H1 (cell line): ENCODE results near the gene FARS2. TPM values are rescaled to one million over a fixed set of nuclear protein-coding genes. Genes with fewer than 3 reads are reported as not detected.

ENCODE experiments used
- CTCF ChIA-PET: fragments of 300-600 bp; sonication (Branson Sonifier 250); formaldehyde crosslinking; loops from one replicate; lab custom pipeline; 2021; ENCODE audit not compliant: partially characterized antibody; lab: Charles Lee
- POLR2A ChIA-PET: fragments of 300-600 bp; sonication (Branson Sonifier 250); formaldehyde crosslinking; loops from one replicate; lab custom pipeline; 2021; ENCODE audit warnings: inconsistent platforms; ENCODE audit not compliant: partially characterized antibody; lab: Charles Lee
- DNase-seq, 2 experiments: peaks; one replicate each; pipeline versions ENCODE4 v3.0.0 to v3.0.0-alpha.2; 2010 to 2022; ENCODE audit warnings: low spot score in 2 of 2, low read depth in 1 of 2, mixed read lengths in 1 of 2
- FAIRE-seq: peaks from 2 replicates; lab custom pipeline; 2011; peaks lifted over from hg19 to GRCh38; lab: Jason Lieb, UNC
- H2AFZ ChIP-seq: 2 replicates; pipeline ENCODE4 v1.8.1; 2012; ENCODE audit warnings: low read length, inconsistent platforms
- H2AK5ac ChIP-seq: 2 replicates; pipeline ENCODE4 v1.6.1; 2013; ENCODE audit warnings: low read depth, low read length
- H2BK120ac ChIP-seq: replicated peaks from 2 replicates; pipeline ENCODE3; 2013; ENCODE audit warnings: low read depth, low read length, inconsistent platforms
- H2BK12ac ChIP-seq: 2 replicates; pipeline ENCODE4 v1.6.1; 2013; ENCODE audit warnings: low read depth, low read length
- H2BK15ac ChIP-seq: 2 replicates; pipeline ENCODE4 v1.6.1; 2013; ENCODE audit warnings: low read length
- H2BK20ac ChIP-seq: 2 replicates; pipeline ENCODE4 v1.6.1; 2013; ENCODE audit warnings: low read length
- H2BK5ac ChIP-seq: 2 replicates; pipeline ENCODE4 v1.6.1; 2013; ENCODE audit warnings: low read depth, low read length
- H3K14ac ChIP-seq: 2 replicates; pipeline ENCODE4 v1.6.1; 2013; ENCODE audit warnings: inconsistent platforms; ENCODE audit not compliant: insufficient read length
- H3K18ac ChIP-seq: 2 replicates; pipeline ENCODE4 v1.6.1; 2013; ENCODE audit warnings: low read length; ENCODE audit errors: extremely low read depth
- H3K23ac ChIP-seq: 2 replicates; pipeline ENCODE4 v1.6.1; 2013; ENCODE audit warnings: inconsistent platforms; ENCODE audit not compliant: insufficient read length
- H3K23me2 ChIP-seq: 2 replicates; pipeline ENCODE4 v1.6.1; 2013; ENCODE audit warnings: low read depth, low read length
- H3K27ac ChIP-seq: 2 replicates; pipeline ENCODE4 v1.6.1; 2011; ENCODE audit warnings: low read depth, low read length, inconsistent platforms
- H3K27me3 ChIP-seq, 4 experiments: replicated peaks in 1 of 4; 1 replicate in 1 of 4; 2 replicates in 3 of 4; pipeline versions ENCODE4 v1.6.1 to v1.8.1; 2011 to 2013; ENCODE audit warnings: low read length in 3 of 4, mild to moderate bottlenecking in 3 of 4, inconsistent platforms in 2 of 4, mixed read lengths in 2 of 4, moderate library complexity in 1 of 4; ENCODE audit not compliant: control insufficient read depth in 3 of 4, insufficient read depth in 3 of 4; ENCODE audit errors: extremely low read depth in 1 of 4
- H3K36me3 ChIP-seq, 4 experiments: 2 replicates each; pipeline versions ENCODE4 v1.6.1 to v1.8.1; 2011 to 2013; ENCODE audit warnings: mild to moderate bottlenecking in 4 of 4, low read length in 3 of 4, moderate library complexity in 2 of 4, control low read depth in 1 of 4, inconsistent platforms in 1 of 4; ENCODE audit not compliant: insufficient read depth in 4 of 4, control insufficient read depth in 2 of 4
- H3K4ac ChIP-seq: replicated peaks from 2 replicates; pipeline ENCODE3; 2013; ENCODE audit warnings: low read length, low read depth, mixed read lengths, inconsistent platforms; ENCODE audit not compliant: insufficient read length
- H3K4me1 ChIP-seq, 4 experiments: replicated peaks in 1 of 4; 1 replicate in 1 of 4; 2 replicates in 3 of 4; pipeline versions ENCODE4 v1.6.1 to v1.8.1; 2011 to 2013; ENCODE audit warnings: low read length in 3 of 4, inconsistent platforms in 2 of 4, mixed read lengths in 1 of 4; ENCODE audit not compliant: insufficient read depth in 4 of 4, control insufficient read depth in 3 of 4
- H3K4me2 ChIP-seq, 2 experiments: 2 replicates each; pipeline versions ENCODE4 v1.6.1 to v1.8.1; 2011 to 2013; ENCODE audit warnings: low read depth in 2 of 2, low read length in 2 of 2, control low read depth in 1 of 2, inconsistent platforms in 1 of 2, mild to moderate bottlenecking in 1 of 2; ENCODE audit not compliant: insufficient read depth in 1 of 2
- H3K4me3 ChIP-seq, 4 experiments: fragments of 200-600, 300-600 bp in 1 of 4; sonication (generic), shearing (Covaris generic), sonication (Bioruptor Twin) in 1 of 4; 2 replicates each; pipeline versions ENCODE4 v1.5.1 to v1.8.1; 2011 to 2016; ENCODE audit warnings: low read length in 4 of 4, low read depth in 3 of 4, control low read depth in 2 of 4, inconsistent platforms in 2 of 4, mild to moderate bottlenecking in 2 of 4, mixed read lengths in 1 of 4, moderate library complexity in 1 of 4; ENCODE audit not compliant: insufficient read depth in 2 of 4; ENCODE audit errors: extremely low read depth in 1 of 4
- H3K56ac ChIP-seq: replicated peaks from 2 replicates; pipeline ENCODE3; 2013; ENCODE audit warnings: low read depth, mild to moderate bottlenecking, mixed read lengths, low read length, inconsistent platforms; ENCODE audit not compliant: insufficient read length
- H3K79me1 ChIP-seq: 2 replicates; pipeline ENCODE4 v1.6.1; 2013; ENCODE audit warnings: low read depth, low read length, control low read depth
- H3K79me2 ChIP-seq, 2 experiments: 2 replicates each; pipeline versions ENCODE4 v1.6.1 to v1.8.1; 2012 to 2013; ENCODE audit warnings: low read length in 2 of 2, mild to moderate bottlenecking in 2 of 2, inconsistent platforms in 1 of 2; ENCODE audit not compliant: insufficient read depth in 2 of 2, control insufficient read depth in 1 of 2
- H3K9ac ChIP-seq, 4 experiments: replicated peaks in 1 of 4; 1 replicate in 1 of 4; 2 replicates in 3 of 4; pipeline versions ENCODE4 v1.6.1 to v1.8.1; 2011 to 2013; ENCODE audit warnings: low read depth in 3 of 4, low read length in 3 of 4, control low read depth in 2 of 4, mild to moderate bottlenecking in 2 of 4, moderate library complexity in 2 of 4, inconsistent platforms in 1 of 4; ENCODE audit errors: extremely low read depth in 1 of 4
- H3K9me3 ChIP-seq, 2 experiments: 2 replicates each; pipeline versions ENCODE4 v1.6.1 to v1.8.1; 2012 to 2013; ENCODE audit warnings: mild to moderate bottlenecking in 2 of 2, moderate library complexity in 2 of 2, control low read depth in 1 of 2, inconsistent platforms in 1 of 2, low read depth in 1 of 2, low read length in 1 of 2, mixed read lengths in 1 of 2; ENCODE audit not compliant: insufficient read depth in 2 of 2
- H4K20me1 ChIP-seq, 2 experiments: replicated peaks in 1 of 2; 2 replicates each; pipeline versions ENCODE3 to v1.8.1; 2011 to 2013; ENCODE audit warnings: inconsistent platforms in 2 of 2, low read length in 2 of 2, mild to moderate bottlenecking in 1 of 2; ENCODE audit not compliant: insufficient read depth in 2 of 2, control insufficient read depth in 1 of 2
- H4K5ac ChIP-seq: 2 replicates; pipeline ENCODE4 v1.6.1; 2013; ENCODE audit warnings: low read length, low read depth, mixed read lengths, inconsistent platforms; ENCODE audit not compliant: insufficient read length
- H4K8ac ChIP-seq: 2 replicates; pipeline ENCODE4 v1.8.0; 2013; ENCODE audit warnings: mild to moderate bottlenecking, moderate library complexity, low read length, inconsistent platforms; ENCODE audit not compliant: insufficient read depth; ENCODE audit errors: extremely low read depth
- H4K91ac ChIP-seq: replicated peaks from 2 replicates; pipeline ENCODE3; 2013; ENCODE audit warnings: low read length, mixed read lengths, inconsistent platforms; ENCODE audit not compliant: insufficient read length
- JUN ChIP-seq: IDR thresholded peaks from 2 replicates; pipeline ENCODE4 v1.6.1; 2011; ENCODE audit warnings: low read depth, mild to moderate bottlenecking, improper control_type of control experiment, low read length
- SIN3A ChIP-seq, 2 experiments: IDR thresholded peaks in 1 of 2; conservative IDR thresholded peaks in 1 of 2; 2 replicates each; pipeline ENCODE4 v1.6.1; 2011 to 2012; ENCODE audit warnings: low read length in 2 of 2, improper control_type of control experiment in 1 of 2, low read depth in 1 of 2, mild to moderate bottlenecking in 1 of 2
- WGBS, 2 experiments: shearing (Covaris generic) in 1 of 2; methylation state at CpG; one replicate each; pipeline versions ENCODE4 v1.1.6 to v1.1.7; 2013 to 2015; ENCODE audit warnings: low lambda C conversion rate in 2 of 2, mixed read lengths in 2 of 2, inconsistent platforms in 1 of 2, low coverage in 1 of 2, missing lambda C conversion rate in 1 of 2; ENCODE audit not compliant: insufficient replicate concordance in 2 of 2, insufficient coverage in 1 of 2, insufficient read length in 1 of 2; ENCODE audit errors: extremely low coverage in 1 of 2, missing lambda C conversion rate in 1 of 2; 5-methylcytosine and 5-hydroxymethylcytosine counted together
- polyA plus RNA-seq, 7 experiments: library from polyadenylated mRNA; depleted of rRNA in 3 of 7; stranded (reverse) in 5 of 7; unstranded in 2 of 7; fragments of >200 nt in 5 of 7; fragments of 200-250 nt in 2 of 7; gene quantifications; 1 replicate in 5 of 7; 2 replicates in 1 of 7; 4 replicates in 1 of 7; pipeline versions ENCODE4 v1.2.1 to v1.2.3, GENCODE V29; 2011 to 2013; ENCODE audit warnings: missing spikeins in 2 of 7, mixed read lengths in 2 of 7
- total RNA-seq: library from RNA; stranded (reverse); fragmentation: NEBNext Ultra II Directional; extraction: Animal tissue kit (Norgen Biotek cat#: 25700); gene quantifications from 2 replicates; pipeline ENCODE4 v1.2.1, GENCODE V29; 2021
- TF ChIP-seq, protein P1 (sequence below): IDR thresholded peaks from 2 replicates; pipeline ENCODE4 v1.6.1; 2011; ENCODE audit warnings: low read depth, mild to moderate bottlenecking, low read length; ENCODE audit not compliant: insufficient read depth

The FARS2 gene
- total and polyA plus RNA-seq, 2 of the 8 experiments (the other 6 are each of a cell fraction or from before 2014, with no cell fraction given): 11.7 to 14.4 TPM

- Histone ChIP-seq H4K91ac (no peak overlapping the region), H3K36me3 (no peaks in the 10 kb centered on the region), H2AFZ (no peak overlapping the region), H3K4ac (no peak overlapping the region), H3K9ac (no peak overlapping the region), H3K4me3 (no peak overlapping the region), H3K79me1 (peaks cover 7% of the 10 kb centered on the region), H3K14ac (no peak overlapping the region), H3K18ac (no peak overlapping the region), H3K23me2 (no peaks in the 10 kb centered on the region; the same call in 1 of the 2 replicates), H2BK12ac (no peak overlapping the region), H2BK20ac (no peak overlapping the region), H4K20me1 (no peaks in the 10 kb centered on the region), H3K56ac (no peak overlapping the region), H2BK120ac (no peak overlapping the region), H3K4me1 (peaks cover 0 to 6% (median 2%) of the 10 kb centered on the region in 4 experiments; a peak in 1 of 7 replicates), H4K5ac (no peak overlapping the region), H3K27ac (no peak overlapping the region), H3K4me2 (no peak overlapping the region), H2AK5ac (no peak overlapping the region), H4K8ac (no peak overlapping the region), H2BK15ac (no peak overlapping the region), H3K27me3 (no peaks in the 10 kb centered on the region), H3K23ac (no peak overlapping the region), H2BK5ac (no peak overlapping the region), H3K79me2 (no peaks in the 10 kb centered on the region; a peak in 2 of 4 replicates), H3K9me3 (no peaks in the 10 kb centered on the region)
- FAIRE-seq (no peak), DNase-seq (no peak)
- ChIA-PET CTCF (interaction anchor here (1.1 to 2.8 kb wide), 2 partner anchors 9 to 86 kb away, joined by 3 to 19 read pairs; no protein-coding TSS in a partner anchor), POLR2A (no interaction called here)
- 79% methylated on average over 2 of the region's 2 CpGs; no CpG with 5 or more reads in 1 of the 2 experiments for whole genome bisulfite sequencing, 2 experiments
- TF ChIP-seq SIN3A (conservative IDR thresholded peaks at IDR 0.05 in 1 of 2, IDR thresholded peaks at IDR 0.05 in 1 of 2; ENCODE audit: low read depth in 1 of 2, low read length in 2 of 2) (no peak), JUN (no peak)
- TF ChIP-seq, protein P1, sequence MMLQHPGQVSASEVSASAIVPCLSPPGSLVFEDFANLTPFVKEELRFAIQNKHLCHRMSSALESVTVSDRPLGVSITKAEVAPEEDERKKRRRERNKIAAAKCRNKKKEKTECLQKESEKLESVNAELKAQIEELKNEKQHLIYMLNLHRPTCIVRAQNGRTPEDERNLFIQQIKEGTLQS: no peak
Observed at GRCh38 chr6:5293692-5294091, 32.4 kb downstream of the FARS2 start.
